Erythroblast (primary cell): Measurements from ENCODE around the gene NCKAP5.

Source experiments
- GATA1 ChIP-seq: IDR thresholded peaks from 2 replicates; pipeline ENCODE4 v1.6.1; 2011; ENCODE audit warnings: low read depth, mild to moderate bottlenecking, control low read depth, low read length, moderate library complexity
- POLR2A ChIP-seq: IDR thresholded peaks from 2 replicates; pipeline ENCODE4 v1.6.1; 2011; ENCODE audit warnings: mild to moderate bottlenecking, low read length

- TF ChIP-seq POLR2A, result no peak
- TF ChIP-seq GATA1, result no peak
Measured at GRCh38 chr2:132766573-132766972, 801.7 kb downstream of the NCKAP5 start.
